ENCODE measurements around the gene GPR162. TPM values are rescaled to one million over a fixed set of nuclear protein-coding genes. Genes with fewer than 3 reads are reported as not detected.
A peak's percentile ranks its signal among the peaks of the same experiment; 100 is the strongest.

The GPR162 gene
- polyA plus RNA-seq, 3 donors from 2014 or later: not detected

DNA sequence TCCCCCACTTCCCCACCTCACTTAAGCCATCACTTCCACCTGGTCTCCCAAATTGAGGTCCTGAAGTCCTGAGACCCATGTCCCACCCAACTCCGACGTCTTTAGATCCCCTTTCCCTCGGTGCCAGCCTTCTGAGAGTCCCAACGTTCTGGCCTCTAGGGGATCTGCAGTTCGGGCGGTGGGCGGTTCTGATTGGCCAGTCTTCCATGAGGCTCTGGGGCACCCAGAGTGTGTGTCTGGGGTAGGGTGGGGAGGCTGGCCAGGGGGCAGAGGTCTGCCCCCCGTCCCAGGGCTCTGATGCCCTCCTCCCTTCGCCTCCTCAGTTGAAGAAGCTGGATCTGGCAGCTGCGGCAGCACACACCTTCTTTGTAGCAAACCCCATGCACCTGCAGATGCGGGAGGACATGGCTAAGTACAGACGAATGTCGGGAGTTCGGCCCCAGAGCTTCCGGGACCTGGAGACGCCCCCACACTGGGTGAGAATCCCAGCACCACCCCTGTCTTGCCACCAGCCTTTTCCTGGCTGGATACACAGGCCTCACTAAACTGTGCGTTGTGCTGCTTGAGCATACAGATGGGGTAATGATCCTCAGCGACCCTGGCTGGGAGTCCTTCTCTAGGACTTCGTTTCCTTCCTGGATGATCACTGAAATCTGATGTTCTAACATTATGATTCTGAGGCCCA is 8.1 kb downstream of the GPR162 start:
- peaks cover 12 to 13% of the 10 kb centered on the region in 2 donors for H3K4me1 Mint-ChIP-seq
- H3K9me3 Mint-ChIP-seq: peaks cover 0 to 1% (median 0%) of the 10 kb centered on the region in 6 donors

DNA sequence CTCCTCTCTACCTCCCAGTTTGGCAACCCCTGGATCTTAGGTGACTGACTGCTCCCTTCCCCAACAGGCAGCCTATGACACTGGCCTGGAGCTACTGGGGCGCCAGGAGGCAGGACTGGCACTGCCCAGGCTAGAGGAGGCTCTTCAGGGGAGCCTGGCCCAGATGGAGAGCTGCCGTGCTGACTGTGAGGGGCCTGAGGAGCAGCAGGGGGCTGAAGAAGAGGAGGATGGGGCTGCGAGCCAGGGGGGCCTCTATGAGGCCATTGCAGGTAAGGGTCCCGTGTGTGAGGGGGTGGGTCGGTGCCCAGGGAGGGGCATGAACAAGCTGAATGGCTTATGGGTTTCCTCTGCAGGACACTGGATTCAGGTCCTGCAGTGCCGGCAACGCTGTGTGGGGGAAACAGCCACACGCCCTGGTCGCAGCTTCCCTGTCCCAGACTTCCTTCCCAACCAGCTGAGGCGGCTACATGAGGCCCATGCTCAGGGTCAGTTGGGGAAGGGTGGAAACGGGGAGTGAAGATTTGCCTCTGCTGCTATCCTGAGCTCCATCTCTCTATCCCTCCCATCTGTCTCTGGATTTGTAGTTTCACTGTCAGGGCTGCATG is 8.8 kb downstream of the GPR162 start:
- peak overlapping the region; percentile 48 to 69 (median 59) for H3K4me3 Mint-ChIP-seq
- peaks cover 0 to 1% (median 0%) of the 10 kb centered on the region in 6 donors for H3K9me3 Mint-ChIP-seq
- H3K36me3 Mint-ChIP-seq: no peaks in the 10 kb centered on the region
- no peak overlapping the region for H3K27ac Mint-ChIP-seq
- peaks cover 14 to 32% (median 31%) of the 10 kb centered on the region in 3 donors for H3K27me3 Mint-ChIP-seq (ENCODE audit: low read depth in 3 of 3)
- peaks cover 12 to 13% of the 10 kb centered on the region in 2 donors for H3K4me1 Mint-ChIP-seq
- DNase-seq: no peak

More for the DNA sequence above, 8.1 kb downstream of the GPR162 start:
- H3K27ac Mint-ChIP-seq: no peak overlapping the region
- no peak for DNase-seq
- H3K4me3 Mint-ChIP-seq: peak overlapping the region; percentile 84 to 89 (median 86)
- no peaks in the 10 kb centered on the region for H3K36me3 Mint-ChIP-seq
- peaks cover 17 to 34% (median 33%) of the 10 kb centered on the region in 3 donors for H3K27me3 Mint-ChIP-seq (ENCODE audit: low read depth in 3 of 3)

DNA sequence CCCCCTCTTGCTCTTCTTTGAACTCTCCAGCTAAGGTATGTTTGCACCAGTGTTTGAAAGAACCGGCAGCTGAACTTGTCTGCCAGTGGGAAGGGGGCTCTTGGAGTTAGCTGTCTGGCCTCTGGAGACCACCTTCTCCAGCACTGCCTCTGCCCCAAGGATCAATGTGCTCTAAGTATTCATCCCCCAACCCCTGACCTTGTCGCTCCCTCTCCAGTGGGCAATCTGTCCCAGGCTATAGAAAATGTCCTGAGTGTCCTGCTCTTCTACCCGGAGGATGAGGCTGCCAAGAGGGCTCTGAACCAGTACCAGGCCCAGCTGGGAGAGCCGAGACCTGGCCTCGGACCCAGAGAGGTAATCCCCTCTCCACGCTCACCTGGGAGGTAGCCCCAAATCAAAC is 9.4 kb downstream of the GPR162 start:
- Mint-ChIP-seq H3K9me3 (peaks cover 0 to 1% (median 0%) of the 10 kb centered on the region in 6 donors), H3K4me1 (peaks cover 13 to 15% of the 10 kb centered on the region in 2 donors), H3K27ac (no peak overlapping the region), H3K27me3 (ENCODE audit: low read depth in 3 of 3) (peaks cover 12 to 26% (median 26%) of the 10 kb centered on the region in 3 donors), H3K36me3 (no peaks in the 10 kb centered on the region), H3K4me3 (peak overlapping the region; percentile 12 to 69 (median 58))
- no peak for DNase-seq

GRCh38 chr12:6831450-6831995 is 9.9 kb downstream of the GPR162 start:
- no peak for DNase-seq
- peaks cover 9 to 24% (median 21%) of the 10 kb centered on the region in 3 donors for H3K27me3 Mint-ChIP-seq (ENCODE audit: low read depth in 3 of 3)
- no peak overlapping the region for H3K27ac Mint-ChIP-seq
- H3K4me1 Mint-ChIP-seq: peaks cover 13 to 15% of the 10 kb centered on the region in 2 donors
- H3K9me3 Mint-ChIP-seq: peaks cover 0 to 1% (median 0%) of the 10 kb centered on the region in 6 donors
- no peaks in the 10 kb centered on the region for H3K36me3 Mint-ChIP-seq
- H3K4me3 Mint-ChIP-seq: no peak overlapping the region

- H3K27ac Mint-ChIP-seq: no peak overlapping the region
- H3K4me1 Mint-ChIP-seq: peaks cover 13 to 15% of the 10 kb centered on the region in 2 donors
- no peaks in the 10 kb centered on the region for H3K36me3 Mint-ChIP-seq
- DNase-seq: no peak
- no peak overlapping the region for H3K4me3 Mint-ChIP-seq
- peaks cover 9 to 24% (median 17%) of the 10 kb centered on the region in 3 donors for H3K27me3 Mint-ChIP-seq (ENCODE audit: low read depth in 3 of 3)
- H3K9me3 Mint-ChIP-seq: peaks cover 0 to 1% (median 0%) of the 10 kb centered on the region in 6 donors
These were observed 10.5 kb downstream of the GPR162 start for GRCh38 chr12:6832125-6832524.

- H3K36me3 Mint-ChIP-seq: no peaks in the 10 kb centered on the region
- H3K4me3 Mint-ChIP-seq: no peak overlapping the region
- no peaks in the 10 kb centered on the region for H3K9me3 Mint-ChIP-seq
- no peak for DNase-seq
- no peak overlapping the region for H3K27ac Mint-ChIP-seq
- H3K27me3 Mint-ChIP-seq (ENCODE audit: low read depth in 3 of 3): peaks cover 9 to 17% (median 14%) of the 10 kb centered on the region in 3 donors
- peaks cover 7 to 9% of the 10 kb centered on the region in 2 donors for H3K4me1 Mint-ChIP-seq
These were observed 11.7 kb downstream of the GPR162 start for GRCh38 chr12:6833189-6833890.

DNA sequence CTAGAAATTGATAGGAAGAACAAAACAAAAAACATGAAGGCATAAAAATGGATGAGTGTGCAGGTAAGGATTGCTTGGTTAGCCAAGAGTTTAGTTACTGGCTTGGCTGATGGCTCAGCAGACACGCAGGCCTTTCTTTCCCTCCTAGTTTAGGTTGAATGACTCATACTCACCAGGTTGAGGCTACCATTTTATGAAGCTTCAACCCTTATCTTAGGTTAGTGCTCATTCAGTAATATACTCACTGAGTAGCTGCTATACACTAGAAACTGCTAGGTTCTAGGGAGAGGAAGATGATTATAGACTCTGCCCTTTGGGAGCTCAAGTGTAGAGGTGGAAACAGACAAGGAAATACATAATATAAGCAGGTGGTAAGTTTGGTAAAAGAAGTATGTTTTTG is 12.6 kb downstream of the GPR162 start:
- H3K9me3 Mint-ChIP-seq: no peaks in the 10 kb centered on the region
- H3K4me1 Mint-ChIP-seq: peaks cover 2 to 5% of the 10 kb centered on the region in 2 donors
- H3K36me3 Mint-ChIP-seq: no peaks in the 10 kb centered on the region
- no peak overlapping the region for H3K27ac Mint-ChIP-seq
- no peak overlapping the region for H3K4me3 Mint-ChIP-seq
- H3K27me3 Mint-ChIP-seq (ENCODE audit: low read depth in 3 of 3): peaks cover 7 to 17% (median 9%) of the 10 kb centered on the region in 3 donors
- DNase-seq: no peak

- Mint-ChIP-seq H3K4me1 (peaks cover 0 to 2% of the 10 kb centered on the region in 2 donors), H3K27me3 (ENCODE audit: low read depth in 3 of 3) (peaks cover 4 to 17% (median 7%) of the 10 kb centered on the region in 3 donors), H3K9me3 (no peaks in the 10 kb centered on the region), H3K27ac (no peak overlapping the region), H3K4me3 (no peak overlapping the region), H3K36me3 (no peaks in the 10 kb centered on the region)
- DNase-seq: no peak
These were observed 13.3 kb downstream of the GPR162 start for GRCh38 chr12:6834873-6835272.

GRCh38 chr12:6836851-6837250 is 15.2 kb downstream of the GPR162 start:
- Mint-ChIP-seq H3K27ac (no peak overlapping the region), H3K9me3 (no peaks in the 10 kb centered on the region), H3K27me3 (ENCODE audit: low read depth in 3 of 3) (peaks cover 0 to 5% (median 5%) of the 10 kb centered on the region in 3 donors), H3K4me1 (peaks cover 0 to 2% of the 10 kb centered on the region in 2 donors), H3K36me3 (no peaks in the 10 kb centered on the region), H3K4me3 (peak overlapping the region in 1 of 5 donors; percentile 12)
- DNase-seq: no peak

- H3K27ac Mint-ChIP-seq: no peak overlapping the region
- H3K4me3 Mint-ChIP-seq: no peak overlapping the region
- peaks cover 0 to 5% (median 3%) of the 10 kb centered on the region in 3 donors for H3K27me3 Mint-ChIP-seq (ENCODE audit: low read depth in 3 of 3)
- H3K36me3 Mint-ChIP-seq: no peaks in the 10 kb centered on the region
- no peak for DNase-seq
- H3K4me1 Mint-ChIP-seq: peaks cover 0 to 2% of the 10 kb centered on the region in 2 donors
- no peaks in the 10 kb centered on the region for H3K9me3 Mint-ChIP-seq
These were observed 15.9 kb downstream of the GPR162 start for GRCh38 chr12:6837370-6838060.

GRCh38 chr12:6838854-6839253 is 17.2 kb downstream of the GPR162 start:
- H3K27me3 Mint-ChIP-seq (ENCODE audit: low read depth in 3 of 3): peaks cover 0 to 5% (median 3%) of the 10 kb centered on the region in 3 donors
- H3K9me3 Mint-ChIP-seq: no peaks in the 10 kb centered on the region
- peaks cover 0 to 2% of the 10 kb centered on the region in 2 donors for H3K4me1 Mint-ChIP-seq
- H3K4me3 Mint-ChIP-seq: no peak overlapping the region
- DNase-seq: no peak
- no peak overlapping the region for H3K27ac Mint-ChIP-seq
- no peaks in the 10 kb centered on the region for H3K36me3 Mint-ChIP-seq

- H3K4me3 Mint-ChIP-seq: no peak overlapping the region
- peaks cover 0 to 3% (median 1%) of the 10 kb centered on the region in 3 donors for H3K27me3 Mint-ChIP-seq (ENCODE audit: low read depth in 3 of 3)
- no peak overlapping the region for H3K27ac Mint-ChIP-seq
- no peak for DNase-seq
- no peaks in the 10 kb centered on the region for H3K9me3 Mint-ChIP-seq
- peaks cover 0 to 2% of the 10 kb centered on the region in 2 donors for H3K4me1 Mint-ChIP-seq
- H3K36me3 Mint-ChIP-seq: no peaks in the 10 kb centered on the region
These were observed 18.0 kb downstream of the GPR162 start for GRCh38 chr12:6839482-6840201.

DNA sequence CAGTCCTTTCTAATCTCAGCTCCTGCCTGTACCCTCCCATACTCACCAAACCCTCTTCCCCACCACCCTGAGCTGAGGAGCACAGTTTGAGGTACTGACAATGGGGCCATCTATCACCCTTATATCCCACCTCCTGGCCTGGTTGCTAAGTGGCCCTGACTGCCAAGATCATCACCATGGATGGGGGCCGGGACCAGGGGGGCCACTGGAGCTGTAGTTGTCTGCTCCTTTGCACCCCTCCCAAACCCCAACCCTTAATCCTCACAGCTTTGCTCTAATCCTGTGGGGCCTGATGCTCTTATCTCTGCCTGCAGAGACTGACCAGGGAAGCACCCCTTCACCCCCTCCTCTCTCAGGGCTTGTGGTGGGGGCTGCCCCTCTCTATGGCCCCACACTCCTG is 18.7 kb downstream of the GPR162 start:
- H3K9me3 Mint-ChIP-seq: no peaks in the 10 kb centered on the region
- H3K27ac Mint-ChIP-seq: no peak overlapping the region
- H3K4me3 Mint-ChIP-seq: no peak overlapping the region
- no peak for DNase-seq
- H3K4me1 Mint-ChIP-seq: peaks cover 0 to 2% of the 10 kb centered on the region in 2 donors
- H3K27me3 Mint-ChIP-seq (ENCODE audit: low read depth in 3 of 3): peaks cover 0 to 3% (median 0%) of the 10 kb centered on the region in 3 donors
- no peaks in the 10 kb centered on the region for H3K36me3 Mint-ChIP-seq

Data from immature natural killer cell (primary cell).